ENCODE measurements around the gene RFC1. TPM values are rescaled to one million over a fixed set of nuclear protein-coding genes. Genes with fewer than 3 reads are reported as not detected.
A peak's percentile ranks its signal among the peaks of the same experiment; 100 is the strongest.

RFC1 gene
- total and polyA plus RNA-seq, 2 of the 4 experiments (the other 2 are of a cell fraction), result 18.4 to 49.3 TPM

- Histone ChIP-seq H3K27me3 (ENCODE audit: control insufficient read depth, insufficient read depth, low read length) (no peaks in the 10 kb centered on the region), H3K36me3 (ENCODE audit: control insufficient read depth, insufficient read depth, low read length) (no peaks in the 10 kb centered on the region), H2BK20ac (ENCODE audit: low read depth, low read length) (peak overlapping the region; percentile 64), H2BK120ac (ENCODE audit: low read depth, low read length) (peak overlapping the region; percentile 69), H2BK5ac (ENCODE audit: low read depth, low read length, poor library complexity, severe bottlenecking) (peak overlapping the region; percentile 54), H3K4me1 (ENCODE audit: control insufficient read depth, insufficient read depth, low read length) (no peaks in the 10 kb centered on the region; the same call in 1 of the 2 replicates), H3K14ac (replicated peaks; ENCODE audit: low read depth, low read length) (peak overlapping the region; percentile 37; the same call in 1 of the 2 replicates), H2AFZ (replicated peaks; ENCODE audit: low read length, poor library complexity) (no peak overlapping the region), H3K4ac (ENCODE audit: low read depth, low read length) (peak overlapping the region; percentile 72), H2BK15ac (ENCODE audit: low read depth, low read length) (peak overlapping the region; percentile 89; the same call in 1 of the 3 replicates), H3K9ac (ENCODE audit: low read depth, low read length) (no peak overlapping the region), H4K91ac (ENCODE audit: insufficient read depth, low read depth, low read length) (no peak overlapping the region), H3K4me3 (ENCODE audit: insufficient read depth, low read depth, low read length) (no peak overlapping the region), H4K8ac (ENCODE audit: low read depth in 2 of 2, low read length in 2 of 2) (peak overlapping the region in 1 of 2 experiments; percentile 30; a peak in 2 of 4 replicates), H3K27ac (ENCODE audit: insufficient read depth, low read length) (no peak overlapping the region), H4K5ac (ENCODE audit: low read depth, low read length) (no peak overlapping the region), H2AK9ac (replicated peaks; ENCODE audit: low read depth, low read length, poor library complexity) (no peak overlapping the region), H3K23ac (ENCODE audit: low read depth, low read length) (0 out of 2 replicates have a peak overlapping the region, but pooled peaks have one; percentile 56), H3K4me2 (ENCODE audit: low read depth, low read length) (no peak overlapping the region), H2AK5ac (ENCODE audit: low read depth, low read length) (peak overlapping the region; percentile 56), H4K20me1 (ENCODE audit: insufficient read depth, low read length) (no peaks in the 10 kb centered on the region), H3K56ac (ENCODE audit: extremely low read depth, insufficient read depth, low read length) (no peak overlapping the region), H3K79me1 (ENCODE audit: low read depth in 1 of 2, low read length in 2 of 2) (no peaks in the 10 kb centered on the region), H3K9me1 (ENCODE audit: insufficient read depth, low read length) (0 out of 2 replicates have a peak, but pooled peaks cover 4% of the 10 kb centered on the region), H3K9me3 (ENCODE audit: control insufficient read depth, insufficient read depth, low read length) (no peaks in the 10 kb centered on the region), H3K18ac (ENCODE audit: low read depth, low read length) (no peak overlapping the region)
- ATAC-seq (ENCODE audit: low read depth) (no peak), DNase-seq (no peak)
- CTCF ChIA-PET, result no interaction called here
- no TSS peak for BruUV-seq (replicated peaks)
- intact Hi-C loops (cut with micrococcal nuclease), result no loop called here
- TF ChIP-seq RAD21 (IDR thresholded peaks at IDR 0.05; ENCODE audit: low read length) (no peak), RCOR1 (IDR thresholded peaks at IDR 0.05; ENCODE audit: insufficient replicate concordance, low read length) (no peak), FOS (IDR thresholded peaks at IDR 0.05; ENCODE audit: low read depth, low read length) (no peak), POLR2A (IDR thresholded peaks at IDR 0.05; ENCODE audit: low read depth, low read length) (no peak), MXI1 (IDR thresholded peaks at IDR 0.05; ENCODE audit: borderline replicate concordance, low read depth, low read length) (no peak), CTCF (conservative IDR thresholded peaks at IDR 0.05; ENCODE audit: low read depth, low read length) (no peak), NFE2L2 (IDR thresholded peaks at IDR 0.05; ENCODE audit: low read depth, low read length) (no peak), CHD1 (IDR thresholded peaks at IDR 0.05; ENCODE audit: low read depth, low read length) (no peak)
- TF ChIP-seq, protein P1, sequence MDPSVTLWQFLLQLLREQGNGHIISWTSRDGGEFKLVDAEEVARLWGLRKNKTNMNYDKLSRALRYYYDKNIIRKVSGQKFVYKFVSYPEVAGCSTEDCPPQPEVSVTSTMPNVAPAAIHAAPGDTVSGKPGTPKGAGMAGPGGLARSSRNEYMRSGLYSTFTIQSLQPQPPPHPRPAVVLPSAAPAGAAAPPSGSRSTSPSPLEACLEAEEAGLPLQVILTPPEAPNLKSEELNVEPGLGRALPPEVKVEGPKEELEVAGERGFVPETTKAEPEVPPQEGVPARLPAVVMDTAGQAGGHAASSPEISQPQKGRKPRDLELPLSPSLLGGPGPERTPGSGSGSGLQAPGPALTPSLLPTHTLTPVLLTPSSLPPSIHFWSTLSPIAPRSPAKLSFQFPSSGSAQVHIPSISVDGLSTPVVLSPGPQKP (IDR thresholded peaks at IDR 0.05; ENCODE audit: borderline replicate concordance, low read depth, low read length), result no peak
- dilution Hi-C loops (cut with HindIII; ENCODE audit: low sequenced_read_pairs, unreplicated experiment), result no loop called here
- POLR2A ChIA-PET (ENCODE audit: unreplicated experiment), result no interaction called here
- WGBS, 2 experiments (ENCODE audit: extremely low coverage in 2 of 2, insufficient read length in 1 of 2), result 100% methylated on average over 1 of the region's 5 CpGs; no CpG with 5 or more reads in 1 of the 2 experiments
- in situ Hi-C loops (cut with MboI; ENCODE audit: low sequenced_read_pairs), result no loop called here
These were observed 110.3 kb downstream of the RFC1 start for GRCh38 chr4:39255871-39256270.

Data from IMR-90 (cell line).